Right lobe of liver (tissue), 4 donors: ENCODE measurements around the gene ACP6.

Experiments used
- POLR2A ChIP-seq: fragments of 450-650 bp; IDR thresholded peaks from one replicate; pipeline ENCODE4 v1.6.1; 2017; ENCODE audit warnings: antibody characterized with exemption, mild to moderate bottlenecking
- TF ChIP-seq, protein P1 (sequence below), 4 donors: fragments of 200-600 bp in 3 of 4; fragments of 450-650 bp in 1 of 4; IDR thresholded peaks; one replicate each; pipeline versions ENCODE4 v1.5.1 to v1.8.0; 2016 to 2022; ENCODE audit warnings: antibody characterized with exemption in 4 of 4, mild to moderate bottlenecking in 2 of 4
- donor health status: DM: no; HTN: no; CAD: no.
- donor health status: DM: no; HTN: no; CAD: no.
- donor health status: DM: no; HTN: yes; CAD: no.

DNA sequence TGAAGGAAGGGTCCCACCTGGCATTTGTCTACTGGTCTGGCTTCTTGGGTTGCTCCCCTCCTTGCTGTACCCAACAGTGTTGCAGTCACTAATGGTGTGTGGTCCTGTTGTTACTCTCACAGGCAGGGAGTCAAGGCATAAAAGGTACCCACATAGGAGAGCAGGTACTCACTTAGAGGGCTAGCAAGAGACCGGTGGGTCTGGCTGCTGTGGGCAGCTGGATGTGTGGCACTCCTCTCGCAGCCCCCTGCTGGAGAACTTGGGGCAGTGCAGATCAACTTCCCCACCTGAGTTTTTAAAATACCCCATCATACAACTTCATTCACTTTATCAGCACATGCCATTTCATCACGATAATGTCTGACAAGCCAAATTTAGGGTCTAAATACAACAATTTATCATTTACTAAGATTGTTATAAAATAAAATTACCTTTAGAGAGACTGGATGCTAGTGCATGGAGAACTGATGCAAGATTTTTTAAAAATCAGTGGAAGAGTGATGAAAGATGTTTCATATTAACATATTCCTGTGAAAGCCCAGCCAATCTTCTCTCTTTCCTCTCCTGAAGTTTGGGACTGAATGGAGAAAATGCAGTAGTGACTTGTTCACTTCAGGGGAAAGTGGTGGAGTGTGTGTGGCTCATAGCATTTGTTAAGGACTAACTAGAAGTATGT, 42.8 kb downstream of the ACP6 start:
- TF ChIP-seq, protein P1, sequence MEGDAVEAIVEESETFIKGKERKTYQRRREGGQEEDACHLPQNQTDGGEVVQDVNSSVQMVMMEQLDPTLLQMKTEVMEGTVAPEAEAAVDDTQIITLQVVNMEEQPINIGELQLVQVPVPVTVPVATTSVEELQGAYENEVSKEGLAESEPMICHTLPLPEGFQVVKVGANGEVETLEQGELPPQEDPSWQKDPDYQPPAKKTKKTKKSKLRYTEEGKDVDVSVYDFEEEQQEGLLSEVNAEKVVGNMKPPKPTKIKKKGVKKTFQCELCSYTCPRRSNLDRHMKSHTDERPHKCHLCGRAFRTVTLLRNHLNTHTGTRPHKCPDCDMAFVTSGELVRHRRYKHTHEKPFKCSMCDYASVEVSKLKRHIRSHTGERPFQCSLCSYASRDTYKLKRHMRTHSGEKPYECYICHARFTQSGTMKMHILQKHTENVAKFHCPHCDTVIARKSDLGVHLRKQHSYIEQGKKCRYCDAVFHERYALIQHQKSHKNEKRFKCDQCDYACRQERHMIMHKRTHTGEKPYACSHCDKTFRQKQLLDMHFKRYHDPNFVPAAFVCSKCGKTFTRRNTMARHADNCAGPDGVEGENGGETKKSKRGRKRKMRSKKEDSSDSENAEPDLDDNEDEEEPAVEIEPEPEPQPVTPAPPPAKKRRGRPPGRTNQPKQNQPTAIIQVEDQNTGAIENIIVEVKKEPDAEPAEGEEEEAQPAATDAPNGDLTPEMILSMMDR (IDR thresholded peaks at IDR 0.05): peak; percentile 69 to 91 (median 87)
- no peak for TF ChIP-seq POLR2A
